IMR-90 (cell line): ENCODE data around the gene BMP4. TPM values are rescaled to one million over a fixed set of nuclear protein-coding genes. Genes with fewer than 3 reads are reported as not detected.
A peak's percentile ranks its signal among the peaks of the same experiment; 100 is the strongest.

Experiments
- ATAC-seq: fragments of 200-7000 bp; cut with Tn5 transposase; 2 replicates; pipeline ENCODE4 v1.9.1; 2020; ENCODE audit warnings: low read depth, mild to moderate bottlenecking, moderate library complexity
- BruUV-seq: library from RNA; stranded (reverse); fragments of 400-500 nt; replicated peaks from 2 replicates; lab custom pipeline; 2021; lab: Mats Ljungman, UMichigan
- CTCF ChIA-PET: fragments of 300-600 bp; formaldehyde crosslinking; extraction: SDS; loops from one replicate; lab custom pipeline; 2021; ENCODE audit warnings: antibody characterized with exemption; lab: Yijun Ruan, JAX
- POLR2A ChIA-PET: fragments of 300-600 bp; sonication (Branson Sonifier 250); formaldehyde crosslinking; loops from one replicate; lab custom pipeline; 2022; ENCODE audit warnings: antibody characterized with exemption; ENCODE audit not compliant: unreplicated experiment; lab: Charles Lee
- DNase-seq: peaks from one replicate; pipeline ENCODE4 v3.0.0; 2013
- H2AFZ ChIP-seq: replicated peaks from 2 replicates; pipeline ENCODE3; 2013; ENCODE audit warnings: low read length, mild to moderate bottlenecking; ENCODE audit not compliant: poor library complexity
- H2AK5ac ChIP-seq: 2 replicates; pipeline ENCODE4 v1.6.1; 2013; ENCODE audit warnings: low read depth, low read length, inconsistent platforms
- H2AK9ac ChIP-seq: replicated peaks from 2 replicates; pipeline ENCODE3; 2013; ENCODE audit warnings: mild to moderate bottlenecking, low read depth, low read length, moderate library complexity; ENCODE audit not compliant: poor library complexity
- H2BK120ac ChIP-seq: 2 replicates; pipeline ENCODE4 v1.6.1; 2013; ENCODE audit warnings: low read depth, low read length, inconsistent platforms
- H2BK15ac ChIP-seq: 3 replicates; pipeline ENCODE4 v1.6.1; 2013; ENCODE audit warnings: low read depth, low read length, inconsistent platforms
- H2BK20ac ChIP-seq: 2 replicates; pipeline ENCODE4 v1.6.1; 2013; ENCODE audit warnings: low read depth, mild to moderate bottlenecking, inconsistent platforms, low read length, moderate library complexity
- H2BK5ac ChIP-seq: 2 replicates; pipeline ENCODE4 v1.6.1; 2013; ENCODE audit warnings: mild to moderate bottlenecking, low read depth, low read length, inconsistent platforms; ENCODE audit not compliant: poor library complexity, severe bottlenecking
- H3K14ac ChIP-seq: replicated peaks from 2 replicates; pipeline ENCODE4 v1.6.1; 2013; ENCODE audit warnings: low read depth, low read length, inconsistent platforms
- H3K18ac ChIP-seq: 2 replicates; pipeline ENCODE4 v1.6.1; 2013; ENCODE audit warnings: low read depth, low read length, control low read depth
- H3K23ac ChIP-seq: 2 replicates; pipeline ENCODE4 v1.6.1; 2013; ENCODE audit warnings: low read depth, low read length, inconsistent platforms
- H3K27ac ChIP-seq: 2 replicates; pipeline ENCODE4 v1.5.1; 2013; ENCODE audit warnings: mild to moderate bottlenecking, control low read depth, low read length; ENCODE audit not compliant: insufficient read depth
- H3K27me3 ChIP-seq: 2 replicates; pipeline ENCODE4 v1.6.1; 2013; ENCODE audit warnings: low read length; ENCODE audit not compliant: control insufficient read depth, insufficient read depth
- H3K36me3 ChIP-seq: 2 replicates; pipeline ENCODE4 v1.6.1; 2013; ENCODE audit warnings: low read length, mixed read lengths; ENCODE audit not compliant: control insufficient read depth, insufficient read depth
- H3K4ac ChIP-seq: 2 replicates; pipeline ENCODE4 v1.6.1; 2013; ENCODE audit warnings: low read depth, low read length, inconsistent platforms
- H3K4me1 ChIP-seq: 2 replicates; pipeline ENCODE4 v1.6.1; 2013; ENCODE audit warnings: low read length, mixed read lengths; ENCODE audit not compliant: control insufficient read depth, insufficient read depth
- H3K4me2 ChIP-seq: 2 replicates; pipeline ENCODE4 v1.6.1; 2013; ENCODE audit warnings: low read depth, mild to moderate bottlenecking, control low read depth, low read length, moderate library complexity
- H3K4me3 ChIP-seq: 2 replicates; pipeline ENCODE4 v1.5.1; 2013; ENCODE audit warnings: low read depth, mild to moderate bottlenecking, control low read depth, low read length, moderate library complexity; ENCODE audit not compliant: insufficient read depth
- H3K56ac ChIP-seq: 2 replicates; pipeline ENCODE4 v1.6.1; 2013; ENCODE audit warnings: low read length, inconsistent platforms; ENCODE audit not compliant: insufficient read depth; ENCODE audit errors: extremely low read depth
- H3K79me1 ChIP-seq, 2 experiments: 2 replicates each; pipeline ENCODE4 v1.6.1; 2013; ENCODE audit warnings: low read length in 2 of 2, inconsistent platforms in 1 of 2, low read depth in 1 of 2
- H3K9ac ChIP-seq: 2 replicates; pipeline ENCODE4 v1.6.1; 2013; ENCODE audit warnings: low read depth, low read length, control low read depth
- H3K9me1 ChIP-seq: 2 replicates; pipeline ENCODE4 v1.6.1; 2013; ENCODE audit warnings: low read length, inconsistent platforms; ENCODE audit not compliant: insufficient read depth
- H3K9me3 ChIP-seq: 2 replicates; pipeline ENCODE4 v1.6.1; 2013; ENCODE audit warnings: low read length; ENCODE audit not compliant: control insufficient read depth, insufficient read depth
- H4K20me1 ChIP-seq: 2 replicates; pipeline ENCODE4 v1.6.1; 2013; ENCODE audit warnings: low read length, inconsistent platforms; ENCODE audit not compliant: insufficient read depth
- H4K5ac ChIP-seq: 2 replicates; pipeline ENCODE4 v1.6.1; 2013; ENCODE audit warnings: mild to moderate bottlenecking, low read depth, low read length, control low read depth
- H4K8ac ChIP-seq, 2 experiments: 2 replicates each; pipeline ENCODE4 v1.6.1; 2013; ENCODE audit warnings: low read depth in 2 of 2, low read length in 2 of 2, control low read depth in 1 of 2, inconsistent platforms in 1 of 2
- H4K91ac ChIP-seq: 2 replicates; pipeline ENCODE4 v1.6.1; 2013; ENCODE audit warnings: low read depth, low read length, inconsistent platforms; ENCODE audit not compliant: insufficient read depth
- CEBPB ChIP-seq: IDR thresholded peaks from 2 replicates; pipeline ENCODE4 v1.6.1; 2012; ENCODE audit warnings: low read depth, low read length, improper control_type of control experiment
- MAZ ChIP-seq: IDR thresholded peaks from 2 replicates; pipeline ENCODE4 v1.6.1; 2012; ENCODE audit warnings: low read depth, mild to moderate bottlenecking, low read length, improper control_type of control experiment, moderate library complexity, borderline replicate concordance
- POLR2A ChIP-seq: IDR thresholded peaks from 2 replicates; pipeline ENCODE4 v1.6.1; 2012; ENCODE audit warnings: mild to moderate bottlenecking, low read depth, low read length
- WGBS, 2 experiments: methylation state at CpG; one replicate each; pipeline versions ENCODE4 v1.1.5 to v1.1.7; 2013; ENCODE audit warnings: missing lambda C conversion rate in 2 of 2; ENCODE audit not compliant: insufficient read length in 1 of 2; ENCODE audit errors: extremely low coverage in 2 of 2; 5-methylcytosine and 5-hydroxymethylcytosine counted together
- dilution Hi-C: fragments of 300-500 bp; cut with HindIII; formaldehyde crosslinking; loops from one replicate; pipeline ENCODE4 v1.14.3; 2018; ENCODE audit warnings: low sequenced_read_pairs; ENCODE audit not compliant: unreplicated experiment
- in situ Hi-C: fragments of 300-500 bp; cut with MboI; formaldehyde crosslinking; loops from 3 replicates; pipeline ENCODE4 v1.14.3; 2019; ENCODE audit warnings: low sequenced_read_pairs, inconsistent platforms, mixed read lengths
- intact Hi-C: fragments of 100-400 bp; cut with micrococcal nuclease; formaldehyde crosslinking; loops from 2 replicates; pipeline ENCODE4 v1.10.0; 2022
- polyA plus RNA-seq, 3 experiments: library from polyadenylated mRNA; depleted of rRNA; stranded (reverse); fragments of >200 nt; gene quantifications; 2 replicates each; pipeline ENCODE4 v1.2.3, GENCODE V29; 2012; ENCODE audit warnings: low replicate concordance in 1 of 3
- total RNA-seq: library from RNA; depleted of rRNA; stranded (reverse); fragments of >200 nt; gene quantifications from 2 replicates; pipeline ENCODE4 v1.2.3, GENCODE V29; 2012
- TF ChIP-seq, protein P1 (sequence below): conservative IDR thresholded peaks from 2 replicates; pipeline ENCODE4 v1.5.1; 2012; ENCODE audit warnings: mild to moderate bottlenecking, low read depth, low read length, improper control_type of control experiment

Gene BMP4
- total and polyA plus RNA-seq, 2 of the 4 experiments (the other 2 are of a cell fraction): 3.4 to 4.2 TPM

DNA sequence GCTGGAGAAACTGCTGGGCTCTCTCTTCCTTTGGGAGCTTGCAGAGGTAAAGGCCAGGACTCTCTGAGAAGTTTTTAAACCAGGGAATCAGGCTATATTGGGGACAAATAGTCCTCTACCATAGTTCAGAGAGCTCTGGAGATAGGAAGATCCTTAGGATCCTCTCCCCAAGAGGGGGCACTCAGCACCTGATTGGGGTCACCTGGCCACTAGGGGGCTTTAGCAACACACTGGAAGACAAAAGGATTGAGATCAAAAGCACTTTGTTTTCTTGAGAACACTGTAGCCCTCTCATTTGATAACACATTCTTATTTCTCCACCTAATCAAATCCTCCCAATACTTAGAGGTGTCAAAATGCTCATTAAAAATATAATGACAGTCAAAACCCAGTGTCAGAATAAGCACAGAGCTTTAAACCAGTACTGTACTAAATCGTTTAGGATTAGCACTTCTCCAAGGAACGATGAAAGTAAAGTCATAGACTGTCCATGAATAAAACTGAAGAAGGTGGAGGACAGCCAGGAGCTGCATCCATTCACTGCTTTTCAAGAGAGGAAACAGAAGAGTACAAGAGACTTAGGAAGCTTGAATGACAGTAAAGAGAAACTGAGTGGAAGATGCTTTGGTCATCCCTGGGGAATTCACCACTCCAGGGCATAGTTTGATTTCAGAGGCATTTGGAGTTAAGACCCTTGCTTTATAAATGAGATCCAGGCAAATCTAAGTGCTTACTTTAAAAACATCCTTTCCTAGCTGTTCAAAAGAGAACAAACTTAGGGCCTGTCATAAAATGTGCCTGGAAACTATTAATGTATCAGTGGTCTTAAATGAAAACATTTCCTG, 26.5 kb downstream of the BMP4 start:
- Histone ChIP-seq H3K4ac (peak overlapping the region; percentile 56; the same call in 1 of the 2 replicates), H3K56ac (no peak overlapping the region), H3K4me2 (no peak overlapping the region), H3K9me1 (peaks cover 12% of the 10 kb centered on the region), H2AK5ac (peak overlapping the region; percentile 13; the same call in 1 of the 2 replicates), H3K23ac (0 out of 2 replicates have a peak overlapping the region, but pooled peaks have one; percentile 1), H3K36me3 (no peaks in the 10 kb centered on the region), H3K27me3 (no peaks in the 10 kb centered on the region), H2AK9ac (no peak overlapping the region), H4K20me1 (no peaks in the 10 kb centered on the region), H3K14ac (no peak overlapping the region; the same call in 1 of the 2 replicates), H3K79me1 (no peaks in the 10 kb centered on the region), H4K91ac (peak overlapping the region; percentile 50), H2AFZ (no peak overlapping the region), H3K27ac (no peak overlapping the region), H3K18ac (no peak overlapping the region; the same call in 1 of the 2 replicates), H2BK5ac (no peak overlapping the region), H3K9me3 (no peaks in the 10 kb centered on the region), H4K5ac (no peak overlapping the region), H3K4me1 (peaks cover 10% of the 10 kb centered on the region), H3K9ac (no peak overlapping the region), H2BK120ac (peak overlapping the region; percentile 57), H3K4me3 (no peak overlapping the region), H4K8ac (no peak overlapping the region), H2BK15ac (peak overlapping the region; percentile 15; the same call in 1 of the 3 replicates), H2BK20ac (peak overlapping the region; percentile 70)
- DNase-seq (no peak), ATAC-seq (peak; percentile 24; the same call in 1 of the 2 replicates)
- 100% methylated on average over 1 of the region's 2 CpGs; no CpG with 5 or more reads in 1 of the 2 experiments for WGBS, 2 experiments
- no TSS peak for BruUV-seq
- POLR2A ChIA-PET: interaction anchor here (0.6 kb wide), 1 partner anchor 20 kb away, joined by 5 read pairs; no protein-coding TSS in a partner anchor
- in situ Hi-C loops: no loop called here
- intact Hi-C loops: no loop called here
- CTCF ChIA-PET: interaction anchor here (0.8 to 1.7 kb wide), 4 partner anchors 9 to 35 kb away, joined by 3 to 9 read pairs (median 5); no protein-coding TSS in a partner anchor
- TF ChIP-seq POLR2A (no peak), CEBPB (no peak), MAZ (no peak)
- TF ChIP-seq, protein P1, sequence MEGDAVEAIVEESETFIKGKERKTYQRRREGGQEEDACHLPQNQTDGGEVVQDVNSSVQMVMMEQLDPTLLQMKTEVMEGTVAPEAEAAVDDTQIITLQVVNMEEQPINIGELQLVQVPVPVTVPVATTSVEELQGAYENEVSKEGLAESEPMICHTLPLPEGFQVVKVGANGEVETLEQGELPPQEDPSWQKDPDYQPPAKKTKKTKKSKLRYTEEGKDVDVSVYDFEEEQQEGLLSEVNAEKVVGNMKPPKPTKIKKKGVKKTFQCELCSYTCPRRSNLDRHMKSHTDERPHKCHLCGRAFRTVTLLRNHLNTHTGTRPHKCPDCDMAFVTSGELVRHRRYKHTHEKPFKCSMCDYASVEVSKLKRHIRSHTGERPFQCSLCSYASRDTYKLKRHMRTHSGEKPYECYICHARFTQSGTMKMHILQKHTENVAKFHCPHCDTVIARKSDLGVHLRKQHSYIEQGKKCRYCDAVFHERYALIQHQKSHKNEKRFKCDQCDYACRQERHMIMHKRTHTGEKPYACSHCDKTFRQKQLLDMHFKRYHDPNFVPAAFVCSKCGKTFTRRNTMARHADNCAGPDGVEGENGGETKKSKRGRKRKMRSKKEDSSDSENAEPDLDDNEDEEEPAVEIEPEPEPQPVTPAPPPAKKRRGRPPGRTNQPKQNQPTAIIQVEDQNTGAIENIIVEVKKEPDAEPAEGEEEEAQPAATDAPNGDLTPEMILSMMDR: 0 out of 2 replicates have a peak, but pooled peaks have one; percentile 10
- dilution Hi-C loops: no loop called here
